Muscle layer of duodenum (tissue), 2 donors: Measurements from ENCODE around the gene MRPL40.
"Not testable (repeated sequence)": the region's sequence is repeated elsewhere in the genome, so short reads cannot be mapped to it uniquely, and the experiment has no call there.

ENCODE experiments used
- H3K27ac ChIP-seq: one replicate; pipeline ENCODE4 v1.7.0; 2013; ENCODE audit warnings: mild to moderate bottlenecking, low read length
- H3K27me3 ChIP-seq: one replicate; pipeline ENCODE4 v1.7.0; 2013; ENCODE audit warnings: low read depth, mild to moderate bottlenecking, control low read depth, low read length
- H3K36me3 ChIP-seq, 2 donors: one replicate each; pipeline ENCODE4 v1.7.0; 2013; ENCODE audit warnings: low read length in 2 of 2, control low read depth in 1 of 2, mild to moderate bottlenecking in 1 of 2; ENCODE audit not compliant: insufficient read depth in 2 of 2, control insufficient read depth in 1 of 2
- H3K4me1 ChIP-seq, 2 donors: one replicate each; pipeline ENCODE4 v1.7.0; 2013; ENCODE audit warnings: low read length in 2 of 2, mild to moderate bottlenecking in 2 of 2, control low read depth in 1 of 2, moderate library complexity in 1 of 2; ENCODE audit not compliant: insufficient read depth in 2 of 2, control insufficient read depth in 1 of 2
- H3K4me3 ChIP-seq, 2 donors: one replicate each; pipeline ENCODE4 v1.7.0; 2013; ENCODE audit warnings: low read length in 2 of 2, low read depth in 1 of 2, mild to moderate bottlenecking in 1 of 2
- H3K9me3 ChIP-seq, 2 donors: one replicate each; pipeline ENCODE4 v1.7.0; 2013; ENCODE audit warnings: low read length in 2 of 2, control low read depth in 1 of 2, mild to moderate bottlenecking in 1 of 2; ENCODE audit not compliant: control insufficient read depth in 1 of 2
- donor health status: healthy.

MRPL40 gene

DNA sequence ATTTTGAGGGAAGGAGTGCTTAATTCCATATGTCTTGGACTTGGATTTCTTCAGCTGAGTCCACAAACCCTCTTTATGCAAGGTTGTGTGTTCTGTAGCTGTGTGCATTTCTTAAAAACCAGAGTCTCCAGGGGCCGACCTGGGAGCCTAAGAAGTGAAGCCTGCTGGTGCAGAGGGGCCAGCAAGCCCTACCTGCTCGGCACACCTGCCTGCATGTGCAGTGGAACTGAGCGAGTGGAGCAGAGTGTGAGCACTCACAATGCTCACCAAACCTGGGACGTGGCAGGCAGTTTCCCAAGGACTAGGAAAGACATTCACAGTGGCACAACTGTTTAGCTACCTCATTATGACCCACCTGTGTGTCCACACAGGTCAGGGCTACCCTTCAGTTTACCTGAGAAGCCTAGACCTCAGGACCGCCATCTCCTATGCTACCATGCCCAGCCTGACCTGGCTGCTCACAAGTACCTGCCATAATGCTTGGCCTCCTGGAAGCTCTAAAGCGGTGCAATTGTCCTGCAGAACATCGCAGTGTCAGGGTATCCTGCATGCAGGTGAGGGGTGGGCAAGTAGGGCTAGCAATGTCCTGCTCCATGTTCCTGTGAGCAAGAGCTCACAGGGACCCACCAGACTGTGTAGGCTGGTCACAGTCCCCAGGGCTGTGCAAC, 11.3 kb downstream of the MRPL40 start:
- Histone ChIP-seq H3K27me3 (no peaks in the 10 kb centered on the region), H3K36me3 (peaks cover 15 to 18% of the 10 kb centered on the region in 2 donors), H3K4me3 (no peak overlapping the region), H3K9me3 (no peaks in the 10 kb centered on the region), H3K27ac (no peak overlapping the region), H3K4me1 (peaks cover 10 to 22% of the 10 kb centered on the region in 2 donors)

DNA sequence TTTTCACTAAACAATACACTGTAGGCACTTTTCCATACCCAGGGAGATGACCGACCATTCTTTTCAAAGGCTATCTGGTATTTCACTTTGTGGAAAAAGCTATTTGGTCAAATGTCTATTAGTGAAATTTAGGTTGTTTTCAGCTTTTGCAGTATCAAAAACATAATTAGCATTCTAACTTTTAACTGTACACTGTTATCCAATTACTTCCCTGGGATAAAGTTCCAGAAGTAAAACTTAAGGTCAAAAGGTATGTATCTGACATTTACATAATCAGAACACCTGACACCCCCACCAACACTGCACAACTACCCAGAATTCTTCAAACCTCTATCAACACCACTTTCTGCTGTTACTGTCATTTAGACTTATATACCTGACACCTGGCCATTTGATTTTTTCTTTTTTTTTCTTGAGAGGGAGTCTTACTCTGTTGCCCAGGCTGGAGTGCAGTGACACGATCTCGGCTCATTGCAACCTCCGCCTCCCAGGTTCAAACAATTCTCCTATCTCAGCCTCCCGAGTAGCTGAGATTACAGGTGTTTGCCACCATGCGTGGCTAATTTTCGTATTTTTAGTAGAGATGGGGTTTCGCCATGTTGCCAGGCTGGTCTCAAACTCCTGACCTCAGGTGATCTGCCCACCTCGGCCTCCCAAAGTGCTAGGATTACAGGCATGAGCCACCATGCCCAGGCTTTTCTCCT, 13.1 kb downstream of the MRPL40 start:
- peaks cover 12 to 18% of the 10 kb centered on the region in 2 donors for H3K36me3 ChIP-seq
- not testable (repeated sequence) for H3K4me3 ChIP-seq, H3K27ac ChIP-seq, H3K9me3 ChIP-seq, H3K27me3 ChIP-seq
- peaks cover 10 to 22% of the 10 kb centered on the region in 2 donors for H3K4me1 ChIP-seq

DNA sequence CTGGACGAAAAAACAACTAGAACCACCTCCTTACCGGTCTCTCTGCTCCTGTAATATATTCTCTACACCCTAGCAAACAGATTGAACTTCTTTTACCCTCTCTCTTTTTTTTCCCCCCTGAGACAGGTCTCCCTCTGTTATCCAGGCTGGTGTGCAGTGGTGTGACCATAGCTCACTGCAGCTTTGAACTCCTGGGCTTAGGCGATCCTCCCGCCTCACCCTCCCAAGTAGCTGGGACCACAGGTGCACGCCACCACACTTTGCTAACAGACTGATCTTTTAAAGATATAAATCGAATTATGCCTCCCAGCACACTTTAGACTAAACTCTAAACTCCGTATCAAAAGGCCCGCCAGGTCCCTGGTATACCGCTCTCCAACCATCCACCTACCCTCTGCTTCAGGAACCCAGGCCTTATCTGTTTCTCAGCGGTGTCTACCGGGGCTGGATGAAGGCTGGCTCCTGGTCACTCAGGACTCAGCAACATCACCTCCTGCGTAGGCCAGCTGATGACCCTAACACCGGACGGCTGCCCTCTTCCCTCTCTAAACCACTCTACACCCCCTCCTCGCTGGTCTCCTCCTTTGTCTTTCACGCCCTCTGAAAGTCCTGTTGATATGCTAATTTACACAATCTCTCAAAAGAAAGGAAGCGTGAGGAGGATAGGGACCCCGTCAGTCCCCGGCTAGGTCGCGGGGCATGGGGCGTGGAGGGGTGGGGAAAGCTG, 14.4 kb downstream of the MRPL40 start:
- Histone ChIP-seq H3K36me3 (peaks cover 19 to 20% of the 10 kb centered on the region in 2 donors), H3K27me3 (no peaks in the 10 kb centered on the region), H3K27ac (peak overlapping the region; percentile 47), H3K4me3 (peak overlapping the region; percentile 71 to 86), H3K4me1 (peaks cover 10 to 22% of the 10 kb centered on the region in 2 donors), H3K9me3 (no peaks in the 10 kb centered on the region)

DNA sequence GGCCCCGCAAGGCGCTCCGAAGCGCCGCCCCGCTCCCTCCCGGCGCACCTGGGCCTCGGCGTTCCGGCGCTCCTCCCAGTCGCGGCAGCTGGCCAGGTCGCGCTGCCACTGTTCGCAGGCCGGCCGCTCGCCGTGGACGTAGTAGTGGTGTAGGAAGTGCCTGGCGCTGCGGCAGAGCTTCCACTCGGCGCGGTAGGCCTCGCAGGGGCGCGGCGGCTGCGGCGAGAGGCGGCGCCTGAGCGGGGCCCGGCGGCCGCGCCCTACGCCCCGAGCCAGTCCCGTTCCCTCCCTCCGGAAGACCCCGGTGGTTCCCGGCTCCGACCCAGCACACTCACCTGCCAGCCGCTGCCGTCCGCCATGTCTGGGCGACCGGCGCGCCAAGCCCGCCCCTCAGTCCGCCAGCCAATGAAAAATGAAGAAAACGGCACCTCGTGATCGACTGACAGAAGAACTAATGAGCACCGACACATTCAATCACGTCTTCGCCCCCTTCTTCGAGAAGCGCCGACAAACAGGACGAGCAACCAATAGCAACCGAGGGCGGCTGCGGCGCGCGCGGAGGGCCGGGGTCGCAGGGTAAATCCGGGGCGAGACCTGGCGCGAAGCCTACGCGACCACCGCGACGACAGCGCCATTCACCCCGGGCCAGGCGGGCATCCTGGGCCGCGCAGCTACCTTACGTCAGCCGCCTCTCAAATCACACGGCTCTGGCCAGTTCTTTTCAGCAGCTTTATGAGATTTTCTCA, 15.2 kb downstream of the MRPL40 start, which contains the start of gene C22orf39:
Gene C22orf39 (minus strand): TSS at position 382 of the 746 bp plus-strand sequence. CDS start 23 bp downstream, at position 359.
- peak within 1 kb of the TSS; percentile 47 for H3K27ac ChIP-seq
- peaks cover 22 to 27% of the 10 kb centered on the region in 2 donors for H3K36me3 ChIP-seq
- H3K27me3 ChIP-seq: no peaks in the 10 kb centered on the region
- peaks cover 10 to 22% of the 10 kb centered on the region in 2 donors for H3K4me1 ChIP-seq
- H3K9me3 ChIP-seq: no peaks in the 10 kb centered on the region
- H3K4me3 ChIP-seq: peak within 1 kb of the TSS; percentile 71 to 86

DNA sequence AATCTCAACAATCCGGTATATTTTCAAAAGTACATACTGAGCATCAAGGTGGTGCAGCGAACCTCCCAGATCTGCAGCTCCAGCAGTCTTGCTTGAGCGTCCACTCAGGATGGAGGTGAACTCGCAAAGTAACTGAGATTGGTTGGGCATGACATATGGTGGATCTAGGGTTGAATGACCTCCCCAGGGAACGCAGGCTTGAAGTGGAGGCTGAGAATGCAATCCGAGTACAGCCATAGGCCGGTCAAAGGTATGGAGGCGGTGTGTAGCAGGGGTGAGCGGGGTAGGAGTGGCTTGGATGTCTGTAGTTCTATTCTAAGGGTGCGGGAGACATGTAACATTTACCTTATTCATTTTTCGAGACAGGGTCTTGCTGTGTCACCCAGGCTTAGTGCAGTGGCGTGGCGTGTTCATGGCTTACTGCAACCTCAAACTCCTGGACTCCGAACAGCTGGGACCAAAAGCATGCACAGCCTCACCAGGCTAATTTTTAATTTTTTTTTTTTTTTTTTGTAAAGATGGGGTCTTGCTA, 15.8 kb downstream of the MRPL40 start:
- Histone ChIP-seq H3K27ac (peak overlapping the region; percentile 47), H3K27me3 (no peaks in the 10 kb centered on the region), H3K36me3 (peaks cover 28 to 31% of the 10 kb centered on the region in 2 donors)

DNA sequence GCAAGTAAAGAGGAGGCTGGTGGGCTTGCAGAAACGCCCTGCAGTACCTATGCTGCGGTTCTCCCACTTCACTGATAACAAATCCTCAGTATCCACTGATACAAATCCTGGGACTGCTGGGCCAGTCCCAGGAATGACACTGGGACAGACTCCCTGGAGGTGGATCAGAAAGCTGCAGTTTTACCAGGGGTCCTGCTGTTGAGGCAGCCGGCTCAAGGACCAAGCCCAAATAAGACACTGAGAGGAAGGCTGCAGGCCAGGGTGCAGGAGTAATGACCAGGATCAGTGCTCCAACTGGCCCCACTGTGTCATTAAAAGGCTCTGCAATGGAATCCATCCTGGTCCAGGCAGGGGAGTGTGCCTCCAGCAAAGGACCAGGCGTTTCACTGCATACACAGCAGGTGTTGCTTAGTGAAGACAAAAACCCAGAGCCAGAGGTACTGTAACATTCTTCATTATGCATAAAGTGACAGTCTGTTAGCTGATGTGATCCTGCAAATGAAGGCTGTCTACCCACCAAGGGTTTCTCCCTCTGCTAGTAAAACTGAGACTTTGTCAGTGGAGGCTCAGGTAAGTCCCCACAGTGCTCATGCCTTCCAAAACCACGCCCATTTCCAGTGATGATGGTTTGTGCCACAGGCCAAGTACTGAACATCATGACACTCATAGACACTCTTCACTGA, 16.5 kb downstream of the MRPL40 start:
- Histone ChIP-seq H3K4me1 (peaks cover 10 to 22% of the 10 kb centered on the region in 2 donors), H3K27ac (no peak overlapping the region), H3K27me3 (no peaks in the 10 kb centered on the region), H3K36me3 (peaks cover 29 to 31% of the 10 kb centered on the region in 2 donors), H3K4me3 (no peak overlapping the region), H3K9me3 (no peaks in the 10 kb centered on the region)

More for the DNA sequence above, 15.8 kb downstream of the MRPL40 start:
- Histone ChIP-seq H3K9me3 (no peaks in the 10 kb centered on the region), H3K4me1 (peaks cover 10 to 22% of the 10 kb centered on the region in 2 donors), H3K4me3 (peak overlapping the region; percentile 71 to 86)

DNA sequence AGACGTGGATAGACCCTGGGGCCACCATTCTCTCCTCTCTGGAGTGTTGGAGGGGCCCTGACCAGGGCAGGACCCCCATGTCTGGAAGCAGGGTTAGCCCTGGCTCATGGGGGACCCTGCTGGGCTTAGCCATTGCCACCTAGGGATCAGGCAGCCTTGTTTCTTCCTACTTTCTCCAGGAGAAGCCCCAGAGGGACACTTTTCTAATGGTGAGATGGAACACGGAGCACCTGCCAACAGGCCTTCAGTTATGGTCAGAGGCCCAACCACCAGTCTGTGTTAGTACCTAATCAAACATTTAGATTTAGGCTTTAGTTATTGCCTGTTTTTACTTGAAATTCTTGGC, 17.1 kb downstream of the MRPL40 start:
- H3K4me3 ChIP-seq: no peak overlapping the region
- no peaks in the 10 kb centered on the region for H3K9me3 ChIP-seq
- H3K4me1 ChIP-seq: peaks cover 10 to 22% of the 10 kb centered on the region in 2 donors
- H3K36me3 ChIP-seq: peaks cover 31 to 33% of the 10 kb centered on the region in 2 donors
- no peaks in the 10 kb centered on the region for H3K27me3 ChIP-seq
- no peak overlapping the region for H3K27ac ChIP-seq

DNA sequence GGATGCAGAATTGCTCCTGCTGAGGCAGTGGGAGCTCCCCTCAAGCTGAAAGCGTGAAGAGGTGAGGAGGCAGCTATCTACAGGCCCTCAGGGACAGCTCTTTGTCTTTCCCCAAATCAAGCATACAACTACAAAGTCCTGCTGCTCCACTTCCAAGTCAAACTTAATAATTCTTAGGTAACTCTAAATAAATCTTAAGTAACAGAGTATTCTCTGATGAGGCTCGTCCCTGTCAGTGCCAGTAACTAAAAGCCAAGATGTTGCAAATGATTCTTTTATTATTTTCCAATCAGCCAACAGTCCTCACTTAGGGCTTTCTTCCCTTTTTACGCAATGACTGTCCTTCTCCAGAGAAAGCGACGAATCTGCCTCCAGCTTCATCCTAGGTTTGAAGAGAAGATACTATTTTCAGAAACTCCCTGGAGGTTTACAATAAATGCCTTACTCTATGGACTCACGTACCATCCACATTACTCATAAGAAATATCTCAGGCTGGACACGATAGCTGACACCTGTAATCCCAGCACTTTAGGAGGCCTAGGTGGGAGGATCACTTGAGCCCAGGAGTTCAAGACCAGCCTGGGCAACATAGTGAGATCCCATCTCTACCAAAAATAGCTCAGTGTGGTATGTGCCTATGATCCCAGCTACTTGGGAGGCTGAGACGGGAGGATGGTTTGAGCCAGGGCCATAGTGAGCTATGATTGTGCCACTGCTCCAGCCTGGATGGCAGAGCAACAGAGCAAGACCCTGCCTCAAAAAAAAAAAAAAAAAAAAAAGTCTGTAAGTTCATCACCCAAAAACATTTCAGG, 18.2 kb downstream of the MRPL40 start:
- H3K27ac ChIP-seq: no peak overlapping the region
- peaks cover 38 to 44% of the 10 kb centered on the region in 2 donors for H3K36me3 ChIP-seq
- peaks cover 10 to 21% of the 10 kb centered on the region in 2 donors for H3K4me1 ChIP-seq
- no peaks in the 10 kb centered on the region for H3K9me3 ChIP-seq
- no peak overlapping the region for H3K4me3 ChIP-seq
- no peaks in the 10 kb centered on the region for H3K27me3 ChIP-seq

DNA sequence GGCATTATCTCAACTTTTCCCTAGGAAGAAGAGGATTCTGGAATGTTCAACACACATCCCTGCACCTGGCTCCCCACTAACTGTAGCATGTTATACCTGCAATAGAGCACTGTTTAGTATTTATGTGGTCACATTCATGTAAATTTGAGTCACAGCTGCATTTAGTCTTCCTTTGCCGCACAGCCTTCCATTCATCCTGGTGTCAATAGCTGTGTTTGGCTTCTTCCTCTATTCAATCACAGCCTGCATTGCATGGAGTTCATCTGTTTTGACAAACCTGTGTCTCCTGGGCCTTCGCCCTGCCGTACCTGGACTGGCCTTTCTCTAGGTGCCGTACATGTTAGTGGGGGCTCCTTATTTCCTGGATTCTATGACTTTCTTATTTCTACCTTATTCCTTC, 19.2 kb downstream of the MRPL40 start:
- H3K27ac ChIP-seq: no peak overlapping the region
- no peaks in the 10 kb centered on the region for H3K27me3 ChIP-seq
- H3K36me3 ChIP-seq: peaks cover 48 to 54% of the 10 kb centered on the region in 2 donors

DNA sequence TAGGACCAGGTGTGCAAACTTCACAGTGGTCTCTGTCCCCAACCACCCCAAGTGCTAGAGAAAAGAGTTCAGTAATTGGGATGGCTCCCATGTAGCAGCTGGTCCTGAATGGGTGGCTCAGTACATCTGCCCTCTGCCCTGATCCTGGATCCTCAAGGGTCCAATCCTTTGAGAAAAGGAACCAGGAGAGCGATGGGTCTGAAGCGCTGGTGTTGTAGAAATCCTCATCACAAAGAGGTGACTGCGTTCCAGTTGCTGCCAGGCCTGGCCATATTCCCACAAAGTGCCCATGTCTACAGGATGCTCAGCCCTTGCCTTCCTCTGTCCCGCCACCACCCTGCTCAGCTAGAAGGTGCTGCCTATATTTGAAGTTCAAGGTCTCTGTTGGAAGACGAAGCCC, 21.4 kb downstream of the MRPL40 start:
- Histone ChIP-seq H3K27me3 (no peaks in the 10 kb centered on the region), H3K9me3 (no peaks in the 10 kb centered on the region), H3K36me3 (peaks cover 60 to 70% of the 10 kb centered on the region in 2 donors), H3K4me1 (no peaks in the 10 kb centered on the region), H3K27ac (no peak overlapping the region), H3K4me3 (no peak overlapping the region)

More for the DNA sequence above, 19.2 kb downstream of the MRPL40 start:
- Histone ChIP-seq H3K4me1 (peaks cover 5 to 11% of the 10 kb centered on the region in 2 donors), H3K9me3 (no peaks in the 10 kb centered on the region), H3K4me3 (no peak overlapping the region)
